Ishikawa (cell line): ENCODE measurements around the gene NAA35.

ENCODE experiments used
- CEBPB ChIP-seq: IDR thresholded peaks from 2 replicates; pipeline ENCODE4 v1.6.1; 2012
- CREB1 ChIP-seq: IDR thresholded peaks from 2 replicates; pipeline ENCODE4 v1.6.1; 2012; ENCODE audit warnings: low read depth
- EGR1 ChIP-seq: IDR thresholded peaks from 2 replicates; pipeline ENCODE4 v1.6.1; 2012
- EP300 ChIP-seq: IDR thresholded peaks from 2 replicates; pipeline ENCODE4 v1.6.1; 2012; ENCODE audit warnings: borderline replicate concordance
- FOXM1 ChIP-seq: IDR thresholded peaks from 2 replicates; pipeline ENCODE4 v1.6.1; 2012; ENCODE audit warnings: low read depth, borderline replicate concordance
- NFIC ChIP-seq: IDR thresholded peaks from 2 replicates; pipeline ENCODE4 v1.6.1; 2012
- RAD21 ChIP-seq: IDR thresholded peaks from 2 replicates; pipeline ENCODE4 v1.6.1; 2012; ENCODE audit warnings: low read depth
- TAF1 ChIP-seq: IDR thresholded peaks from 2 replicates; pipeline ENCODE4 v1.6.1; 2012; ENCODE audit warnings: low read depth, mild to moderate bottlenecking
- TCF12 ChIP-seq: IDR thresholded peaks from 2 replicates; pipeline ENCODE4 v1.6.1; 2012; ENCODE audit warnings: low read depth
- TEAD4 ChIP-seq: IDR thresholded peaks from 2 replicates; pipeline ENCODE4 v1.6.1; 2012
- YY1 ChIP-seq: IDR thresholded peaks from 2 replicates; pipeline ENCODE4 v1.6.1; 2012; ENCODE audit warnings: low read depth
- ZBTB7A ChIP-seq: IDR thresholded peaks from 2 replicates; pipeline ENCODE4 v1.6.1; 2012; ENCODE audit warnings: low read depth
- TF ChIP-seq, protein P1 (sequence below): IDR thresholded peaks from 2 replicates; pipeline ENCODE4 v1.6.1; 2012
- TF ChIP-seq, protein P2 (sequence below): IDR thresholded peaks from 2 replicates; pipeline ENCODE4 v1.6.1; 2012
- TF ChIP-seq, protein P3 (sequence below): IDR thresholded peaks from 2 replicates; pipeline ENCODE4 v1.6.1; 2012; ENCODE audit warnings: low read depth, mild to moderate bottlenecking

The NAA35 gene

DNA sequence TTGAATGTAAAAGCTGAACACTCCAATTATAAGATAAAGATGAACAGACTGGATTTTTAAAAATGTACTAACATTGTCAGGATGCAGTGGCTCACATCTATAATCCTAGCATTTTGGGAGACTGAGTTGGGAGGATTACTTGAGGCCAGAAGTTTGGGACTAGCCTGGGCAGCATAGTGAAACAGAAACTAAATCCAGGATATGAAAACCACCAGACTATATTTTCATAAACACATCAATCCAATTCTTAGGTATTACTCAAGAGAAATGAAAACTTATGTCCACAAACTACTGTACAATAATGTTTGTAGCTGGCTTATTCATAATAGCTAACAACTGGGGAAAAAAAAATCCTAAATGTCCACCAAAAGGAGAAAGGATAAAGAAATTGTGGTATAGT is 26.8 kb upstream of the NAA35 start:
- TF ChIP-seq, protein P1, sequence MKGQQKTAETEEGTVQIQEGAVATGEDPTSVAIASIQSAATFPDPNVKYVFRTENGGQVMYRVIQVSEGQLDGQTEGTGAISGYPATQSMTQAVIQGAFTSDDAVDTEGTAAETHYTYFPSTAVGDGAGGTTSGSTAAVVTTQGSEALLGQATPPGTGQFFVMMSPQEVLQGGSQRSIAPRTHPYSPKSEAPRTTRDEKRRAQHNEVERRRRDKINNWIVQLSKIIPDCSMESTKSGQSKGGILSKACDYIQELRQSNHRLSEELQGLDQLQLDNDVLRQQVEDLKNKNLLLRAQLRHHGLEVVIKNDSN: no peak
- TF ChIP-seq CEBPB (no peak), TAF1 (no peak), EGR1 (no peak), TCF12 (no peak), EP300 (no peak), ZBTB7A (no peak), YY1 (no peak), NFIC (no peak), TEAD4 (no peak), FOXM1 (no peak)
- TF ChIP-seq, protein P2, sequence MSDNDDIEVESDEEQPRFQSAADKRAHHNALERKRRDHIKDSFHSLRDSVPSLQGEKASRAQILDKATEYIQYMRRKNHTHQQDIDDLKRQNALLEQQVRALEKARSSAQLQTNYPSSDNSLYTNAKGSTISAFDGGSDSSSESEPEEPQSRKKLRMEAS: no peak
- TF ChIP-seq, protein P3, sequence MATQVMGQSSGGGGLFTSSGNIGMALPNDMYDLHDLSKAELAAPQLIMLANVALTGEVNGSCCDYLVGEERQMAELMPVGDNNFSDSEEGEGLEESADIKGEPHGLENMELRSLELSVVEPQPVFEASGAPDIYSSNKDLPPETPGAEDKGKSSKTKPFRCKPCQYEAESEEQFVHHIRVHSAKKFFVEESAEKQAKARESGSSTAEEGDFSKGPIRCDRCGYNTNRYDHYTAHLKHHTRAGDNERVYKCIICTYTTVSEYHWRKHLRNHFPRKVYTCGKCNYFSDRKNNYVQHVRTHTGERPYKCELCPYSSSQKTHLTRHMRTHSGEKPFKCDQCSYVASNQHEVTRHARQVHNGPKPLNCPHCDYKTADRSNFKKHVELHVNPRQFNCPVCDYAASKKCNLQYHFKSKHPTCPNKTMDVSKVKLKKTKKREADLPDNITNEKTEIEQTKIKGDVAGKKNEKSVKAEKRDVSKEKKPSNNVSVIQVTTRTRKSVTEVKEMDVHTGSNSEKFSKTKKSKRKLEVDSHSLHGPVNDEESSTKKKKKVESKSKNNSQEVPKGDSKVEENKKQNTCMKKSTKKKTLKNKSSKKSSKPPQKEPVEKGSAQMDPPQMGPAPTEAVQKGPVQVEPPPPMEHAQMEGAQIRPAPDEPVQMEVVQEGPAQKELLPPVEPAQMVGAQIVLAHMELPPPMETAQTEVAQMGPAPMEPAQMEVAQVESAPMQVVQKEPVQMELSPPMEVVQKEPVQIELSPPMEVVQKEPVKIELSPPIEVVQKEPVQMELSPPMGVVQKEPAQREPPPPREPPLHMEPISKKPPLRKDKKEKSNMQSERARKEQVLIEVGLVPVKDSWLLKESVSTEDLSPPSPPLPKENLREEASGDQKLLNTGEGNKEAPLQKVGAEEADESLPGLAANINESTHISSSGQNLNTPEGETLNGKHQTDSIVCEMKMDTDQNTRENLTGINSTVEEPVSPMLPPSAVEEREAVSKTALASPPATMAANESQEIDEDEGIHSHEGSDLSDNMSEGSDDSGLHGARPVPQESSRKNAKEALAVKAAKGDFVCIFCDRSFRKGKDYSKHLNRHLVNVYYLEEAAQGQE: no peak

DNA sequence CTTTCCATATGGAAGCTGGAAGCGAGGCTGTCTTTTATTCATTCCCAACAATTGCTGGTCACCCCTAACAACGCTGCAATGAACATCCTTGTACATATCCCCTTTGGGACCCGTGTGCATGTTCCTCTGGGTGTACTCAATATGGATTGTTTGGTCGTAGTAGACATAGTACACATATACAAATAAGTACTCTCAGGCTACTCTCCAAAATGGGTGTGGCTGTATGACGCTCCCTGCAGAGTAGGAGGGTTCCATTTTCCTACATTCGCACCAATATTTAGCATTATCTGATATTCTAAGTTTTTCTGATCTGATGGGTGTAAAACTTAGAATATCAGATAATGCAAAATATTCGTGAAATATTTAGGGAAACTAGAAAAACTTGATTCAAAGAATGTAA is 23.2 kb upstream of the NAA35 start:
- TF ChIP-seq, protein P1: no peak
- TF ChIP-seq CEBPB (no peak), RAD21 (no peak), CREB1 (no peak), YY1 (no peak), TAF1 (no peak), NFIC (no peak)
- TF ChIP-seq, protein P2: no peak

DNA sequence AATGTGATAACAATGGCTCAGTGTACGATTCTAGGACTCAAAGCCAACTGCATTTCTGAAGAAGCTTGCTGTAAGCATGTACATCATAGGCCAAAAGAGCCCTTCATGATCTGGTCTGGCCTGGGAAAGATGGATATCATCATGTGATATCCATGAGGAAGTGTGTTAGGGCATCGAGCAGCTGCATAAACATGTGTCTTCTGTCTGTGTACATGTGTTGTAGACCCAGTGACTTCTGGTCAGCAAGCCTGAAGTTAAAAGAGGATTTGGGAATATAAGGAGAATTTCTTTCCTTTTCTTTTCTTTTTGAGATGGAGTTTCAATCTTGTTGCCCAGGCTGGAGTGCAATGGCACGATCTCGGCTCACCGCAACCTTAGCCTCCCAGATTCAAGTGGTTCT is 15.5 kb upstream of the NAA35 start:
- TF ChIP-seq, protein P3: no peak
- TF ChIP-seq, protein P1: no peak
- no peak for TF ChIP-seq CEBPB
- TF ChIP-seq EGR1: no peak
- TF ChIP-seq TCF12: no peak
- TF ChIP-seq RAD21: no peak
- no peak for TF ChIP-seq YY1
- no peak for TF ChIP-seq CREB1
- no peak for TF ChIP-seq ZBTB7A
- no peak for TF ChIP-seq EP300
- no peak for TF ChIP-seq TEAD4
- no peak for TF ChIP-seq TAF1
- no peak for TF ChIP-seq NFIC
- TF ChIP-seq, protein P2: no peak
- TF ChIP-seq FOXM1: no peak

DNA sequence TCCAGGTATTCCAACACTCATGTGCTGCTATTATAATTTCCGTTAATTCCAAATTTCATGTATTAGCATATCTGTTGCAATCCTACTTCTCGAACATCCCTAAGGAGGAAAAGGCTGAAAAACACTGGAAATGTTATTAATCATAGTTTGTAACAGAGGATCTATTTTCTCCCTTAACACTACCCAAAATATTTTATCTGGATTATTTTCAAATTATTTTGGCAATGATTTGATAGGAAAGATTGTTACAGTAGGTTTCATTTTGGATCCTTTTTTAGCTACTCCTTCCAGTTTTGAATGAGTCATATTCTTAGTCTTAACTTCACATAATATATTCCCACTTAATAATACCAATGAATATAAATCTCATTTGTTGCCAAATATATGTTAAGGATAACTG is 13.9 kb upstream of the NAA35 start:
- TF ChIP-seq TAF1 (no peak), EGR1 (no peak), CREB1 (no peak), ZBTB7A (no peak), RAD21 (no peak)
- TF ChIP-seq, protein P3: no peak
